Esophagus muscularis mucosa (tissue), 4 donors: ENCODE measurements around the gene CUX1.

Source experiments
- EP300 ChIP-seq: sonication (generic); formaldehyde crosslinking; IDR thresholded peaks from one replicate; pipeline ENCODE4 v1.6.1; 2017; ENCODE audit warnings: antibody characterized with exemption
- POLR2A ChIP-seq: fragments of 450-650 bp; IDR thresholded peaks from one replicate; pipeline ENCODE4 v1.6.1; 2017; ENCODE audit warnings: antibody characterized with exemption, moderate library complexity, mild to moderate bottlenecking, low read depth
- TF ChIP-seq, protein P1 (sequence below), 3 experiments: fragments of 200-600 bp in 2 of 3; fragments of 450-650 bp in 1 of 3; sonication (generic) in 2 of 3; IDR thresholded peaks; one replicate each; pipeline ENCODE4 v1.5.1; 2017 to 2019; ENCODE audit warnings: antibody characterized with exemption in 3 of 3, mild to moderate bottlenecking in 2 of 3, moderate library complexity in 1 of 3

DNA sequence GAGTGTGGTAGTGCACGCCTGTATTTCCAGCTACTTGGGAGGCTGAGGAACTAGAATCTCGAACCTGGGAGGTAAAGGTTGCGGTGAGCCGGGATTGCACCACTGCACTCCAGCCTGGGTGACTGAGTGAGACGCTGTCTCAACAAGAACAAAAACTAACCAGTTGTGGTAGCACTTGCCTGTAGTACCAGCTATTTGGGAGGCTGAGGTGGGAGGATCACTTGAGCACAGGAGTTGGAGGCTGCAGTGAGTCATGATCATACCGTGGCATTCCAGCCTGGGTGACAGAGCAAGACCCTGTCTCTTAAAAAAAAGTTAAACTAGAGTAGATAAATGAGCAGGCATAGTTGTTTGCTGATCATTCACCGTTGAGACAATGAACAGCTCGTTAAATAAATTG, 48.9 kb downstream of the CUX1 start:
- TF ChIP-seq, protein P1, sequence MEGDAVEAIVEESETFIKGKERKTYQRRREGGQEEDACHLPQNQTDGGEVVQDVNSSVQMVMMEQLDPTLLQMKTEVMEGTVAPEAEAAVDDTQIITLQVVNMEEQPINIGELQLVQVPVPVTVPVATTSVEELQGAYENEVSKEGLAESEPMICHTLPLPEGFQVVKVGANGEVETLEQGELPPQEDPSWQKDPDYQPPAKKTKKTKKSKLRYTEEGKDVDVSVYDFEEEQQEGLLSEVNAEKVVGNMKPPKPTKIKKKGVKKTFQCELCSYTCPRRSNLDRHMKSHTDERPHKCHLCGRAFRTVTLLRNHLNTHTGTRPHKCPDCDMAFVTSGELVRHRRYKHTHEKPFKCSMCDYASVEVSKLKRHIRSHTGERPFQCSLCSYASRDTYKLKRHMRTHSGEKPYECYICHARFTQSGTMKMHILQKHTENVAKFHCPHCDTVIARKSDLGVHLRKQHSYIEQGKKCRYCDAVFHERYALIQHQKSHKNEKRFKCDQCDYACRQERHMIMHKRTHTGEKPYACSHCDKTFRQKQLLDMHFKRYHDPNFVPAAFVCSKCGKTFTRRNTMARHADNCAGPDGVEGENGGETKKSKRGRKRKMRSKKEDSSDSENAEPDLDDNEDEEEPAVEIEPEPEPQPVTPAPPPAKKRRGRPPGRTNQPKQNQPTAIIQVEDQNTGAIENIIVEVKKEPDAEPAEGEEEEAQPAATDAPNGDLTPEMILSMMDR (IDR thresholded peaks at IDR 0.05): no peak
- TF ChIP-seq POLR2A (no peak), EP300 (no peak)
